A673 (cell line): Measurements from ENCODE around the gene IFITM1.

Experiments used
- EZH2 ChIP-seq: fragments of 200-600 bp; sonication (generic); IDR thresholded peaks from 2 replicates; pipeline ENCODE4 v1.6.1; 2017; ENCODE audit warnings: borderline replicate concordance, low read depth, mild to moderate bottlenecking, mixed read lengths, antibody characterized with exemption, low read length; ENCODE audit not compliant: poor library complexity, severe bottlenecking
- TF ChIP-seq, protein P1 (sequence below): fragments of 300-800, 200-600 bp; sonication (generic); conservative IDR thresholded peaks from 2 replicates; pipeline ENCODE4 v1.5.1; 2017; ENCODE audit warnings: low read depth, mild to moderate bottlenecking, antibody characterized with exemption, low read length, moderate library complexity, mixed read lengths

DNA sequence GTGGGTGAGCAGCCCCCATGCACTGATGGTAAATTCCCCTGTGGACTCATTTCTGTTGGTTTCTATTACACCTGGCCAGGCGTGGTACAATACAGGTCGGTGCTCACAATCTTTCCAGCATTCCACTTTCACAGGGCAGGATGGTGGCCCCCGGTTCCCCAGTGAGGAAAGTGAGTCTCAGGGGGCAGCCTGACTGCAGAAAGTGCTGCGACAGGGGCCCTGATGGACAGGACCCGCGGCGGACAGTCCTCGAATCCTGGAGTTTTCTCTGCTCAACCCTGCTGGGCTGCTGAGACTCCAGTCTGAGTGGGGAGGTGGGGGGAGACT lies 28.0 kb upstream of the IFITM1 start:
- TF ChIP-seq, protein P1, sequence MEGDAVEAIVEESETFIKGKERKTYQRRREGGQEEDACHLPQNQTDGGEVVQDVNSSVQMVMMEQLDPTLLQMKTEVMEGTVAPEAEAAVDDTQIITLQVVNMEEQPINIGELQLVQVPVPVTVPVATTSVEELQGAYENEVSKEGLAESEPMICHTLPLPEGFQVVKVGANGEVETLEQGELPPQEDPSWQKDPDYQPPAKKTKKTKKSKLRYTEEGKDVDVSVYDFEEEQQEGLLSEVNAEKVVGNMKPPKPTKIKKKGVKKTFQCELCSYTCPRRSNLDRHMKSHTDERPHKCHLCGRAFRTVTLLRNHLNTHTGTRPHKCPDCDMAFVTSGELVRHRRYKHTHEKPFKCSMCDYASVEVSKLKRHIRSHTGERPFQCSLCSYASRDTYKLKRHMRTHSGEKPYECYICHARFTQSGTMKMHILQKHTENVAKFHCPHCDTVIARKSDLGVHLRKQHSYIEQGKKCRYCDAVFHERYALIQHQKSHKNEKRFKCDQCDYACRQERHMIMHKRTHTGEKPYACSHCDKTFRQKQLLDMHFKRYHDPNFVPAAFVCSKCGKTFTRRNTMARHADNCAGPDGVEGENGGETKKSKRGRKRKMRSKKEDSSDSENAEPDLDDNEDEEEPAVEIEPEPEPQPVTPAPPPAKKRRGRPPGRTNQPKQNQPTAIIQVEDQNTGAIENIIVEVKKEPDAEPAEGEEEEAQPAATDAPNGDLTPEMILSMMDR, result no peak
- no peak for TF ChIP-seq EZH2
